K562 (cell line): ENCODE data around the gene COL16A1. TPM values are rescaled to one million over a fixed set of nuclear protein-coding genes. Genes with fewer than 3 reads are reported as not detected.

ENCODE experiments used
- ATF7 ChIP-seq: fragments of 450-650 bp; IDR thresholded peaks from 2 replicates; pipeline ENCODE4 v1.7.1; 2014; ENCODE audit warnings: mild to moderate bottlenecking, moderate library complexity
- EP300 ChIP-seq: IDR thresholded peaks from 2 replicates; pipeline ENCODE4 v1.6.1; 2012; ENCODE audit warnings: low read length, improper control_type of control experiment
- FOXM1 ChIP-seq, 2 experiments: fragments of 450-650 bp in 1 of 2; sonication (generic) in 1 of 2; formaldehyde crosslinking in 1 of 2; IDR thresholded peaks; 2 replicates each; pipeline versions ENCODE4 v1.6.1 to v1.9.0; 2017 to 2022; ENCODE audit warnings: low read depth in 2 of 2, mild to moderate bottlenecking in 2 of 2, missing genetic modification reagents in 1 of 2, moderate library complexity in 1 of 2
- GATA2 ChIP-seq: sonication (generic); formaldehyde crosslinking; IDR thresholded peaks from 2 replicates; pipeline ENCODE4 v1.4.0; 2020; ENCODE audit warnings: mild to moderate bottlenecking, missing genetic modification reagents
- JUND ChIP-seq, 2 experiments: IDR thresholded peaks; 2 replicates in 1 of 2; 3 replicates in 1 of 2; pipeline ENCODE4 v1.6.1; 2011; ENCODE audit warnings: borderline replicate concordance in 2 of 2, low read depth in 2 of 2, low read length in 2 of 2, improper control_type of control experiment in 1 of 2, missing biosample characterization in 1 of 2, missing genetic modification characterization in 1 of 2, missing genetic modification reagents in 1 of 2
- LEF1 ChIP-seq: fragments of 450-650 bp; IDR thresholded peaks from 2 replicates; pipeline ENCODE4 v1.6.1; 2016; ENCODE audit warnings: mild to moderate bottlenecking
- NRF1 ChIP-seq, 2 experiments: fragments of 450-650 bp; IDR thresholded peaks in 1 of 2; conservative IDR thresholded peaks in 1 of 2; 2 replicates each; pipeline ENCODE4 v1.6.1; 2014; ENCODE audit warnings: mild to moderate bottlenecking in 2 of 2
- PCBP1 ChIP-seq: fragments of 200-400 bp; formaldehyde crosslinking; IDR thresholded peaks from 2 replicates; pipeline ENCODE4 v1.6.1; 2018; ENCODE audit warnings: mild to moderate bottlenecking, low read depth, low read length; ENCODE audit not compliant: poor library complexity, severe bottlenecking
- POU5F1 ChIP-seq: fragments of 150-350 bp; IDR thresholded peaks from 2 replicates; pipeline ENCODE4 v1.6.1; 2014; ENCODE audit warnings: borderline replicate concordance, low read length, low read depth, mild to moderate bottlenecking; ENCODE audit not compliant: partially characterized antibody
- RBFOX2 ChIP-seq: fragments of 200-400 bp; formaldehyde crosslinking; IDR thresholded peaks from 2 replicates; pipeline ENCODE4 v1.6.1; 2017; ENCODE audit warnings: low read depth, mild to moderate bottlenecking, low read length, moderate library complexity
- RCOR1 ChIP-seq, 2 experiments: IDR thresholded peaks; 2 replicates each; pipeline ENCODE4 v1.6.1; 2012; ENCODE audit warnings: low read depth in 2 of 2, low read length in 2 of 2, borderline replicate concordance in 1 of 2, improper control_type of control experiment in 1 of 2
- TAL1 ChIP-seq: fragments of 450-650 bp; IDR thresholded peaks from 2 replicates; pipeline ENCODE4 v1.6.1; 2016; ENCODE audit warnings: mild to moderate bottlenecking
- ZBTB7A ChIP-seq: IDR thresholded peaks from 2 replicates; pipeline ENCODE4 v1.6.1; 2011; ENCODE audit warnings: low read depth, mild to moderate bottlenecking, low read length, moderate library complexity, borderline replicate concordance; ENCODE audit not compliant: control insufficient read depth
- ZNF740 ChIP-seq, 3 experiments: fragments of 200-800 bp in 1 of 3; sonication (Bioruptor generic) in 1 of 3; sonication (generic) in 1 of 3; formaldehyde crosslinking in 1 of 3; IDR thresholded peaks; 2 replicates each; pipeline versions ENCODE4 v1.6.1 to v1.8.0; 2016 to 2022; ENCODE audit warnings: mild to moderate bottlenecking in 2 of 3, missing compliant biosample characterization in 2 of 3, missing genetic modification characterization in 2 of 3, missing genetic modification reagents in 1 of 3
- polyA plus RNA-seq, 8 experiments: library from polyadenylated mRNA; depleted of rRNA in 4 of 8; stranded (reverse) in 5 of 8; unstranded in 3 of 8; fragments of >200 nt; fragmentation: Nextera tagmentation in 2 of 8; fragmentation: Illumina TruSeq in 1 of 8; extraction: Ambion mirVana in 2 of 8; extraction: Trizol in 1 of 8; gene quantifications; 2 replicates each; pipeline versions ENCODE4 v1.2.1 to v1.2.3, GENCODE V29; 2011 to 2014; ENCODE audit warnings: inconsistent platforms in 1 of 8, missing spikeins in 1 of 8
- total RNA-seq, 7 experiments: library from RNA; depleted of rRNA in 6 of 7; stranded (reverse); fragments of >200 nt in 6 of 7; fragmentation: Illumina TruSeq in 2 of 7; extraction: Trizol in 2 of 7; gene quantifications; 2 replicates each; pipeline versions ENCODE4 v1.2.1 to v1.2.3, GENCODE V29; 2011 to 2021; ENCODE audit warnings: low replicate concordance in 1 of 7

Gene COL16A1
- total and polyA plus RNA-seq, 9 of the 15 experiments (the other 6 are each of a cell fraction or from before 2014, with no cell fraction given): 0.11 to 0.60 (median 0.11) TPM; not detected in 6

GRCh38 chr1:31745096-31745945 lies 41.5 kb upstream of the COL16A1 start (continued):
- TF ChIP-seq TAL1 (peak; percentile 58), LEF1 (no peak), NRF1 (conservative IDR thresholded peaks at IDR 0.05 in 1 of 2, IDR thresholded peaks at IDR 0.05 in 1 of 2) (peak in 1 of 2 experiments; percentile 34; a peak in 1 of 4 replicates), ZBTB7A (peak; percentile 49; the same call in 1 of the 2 replicates), RBFOX2 (no peak), GATA2 (CRISPR knock-in tag) (peak; percentile 26; the same call in 1 of the 2 replicates), ZNF740 (CRISPR knock-in tag; IDR thresholded peaks at IDR 0.05) (peak; percentile 25; the same call in 1 of the 2 replicates), ZNF740 (tag; IDR thresholded peaks at IDR 0.05) (no peak), PCBP1 (no peak), ATF7 (peak; percentile 25; the same call in 1 of the 2 replicates), EP300 (no peak), FOXM1 (IDR thresholded peaks at IDR 0.05; ENCODE audit: low read depth) (no peak), FOXM1 (CRISPR knock-in tag; IDR thresholded peaks at IDR 0.05; ENCODE audit: low read depth) (0 out of 2 replicates have a peak, but pooled peaks have one; percentile 37), JUND (IDR thresholded peaks at IDR 0.05; ENCODE audit: borderline replicate concordance, low read depth, low read length) (0 out of 2 replicates have a peak, but pooled peaks have one; percentile 53), JUND (tag; IDR thresholded peaks at IDR 0.05; ENCODE audit: borderline replicate concordance, low read depth, low read length) (no peak; the same call in 2 of the 3 replicates), RCOR1 (IDR thresholded peaks at IDR 0.05; ENCODE audit: borderline replicate concordance in 1 of 2, low read depth in 2 of 2, low read length in 2 of 2) (peak in 1 of 2 experiments; percentile 69; a peak in 1 of 4 replicates), POU5F1 (no peak)
